ENCODE data around the gene DBI.

The DBI gene

DNA sequence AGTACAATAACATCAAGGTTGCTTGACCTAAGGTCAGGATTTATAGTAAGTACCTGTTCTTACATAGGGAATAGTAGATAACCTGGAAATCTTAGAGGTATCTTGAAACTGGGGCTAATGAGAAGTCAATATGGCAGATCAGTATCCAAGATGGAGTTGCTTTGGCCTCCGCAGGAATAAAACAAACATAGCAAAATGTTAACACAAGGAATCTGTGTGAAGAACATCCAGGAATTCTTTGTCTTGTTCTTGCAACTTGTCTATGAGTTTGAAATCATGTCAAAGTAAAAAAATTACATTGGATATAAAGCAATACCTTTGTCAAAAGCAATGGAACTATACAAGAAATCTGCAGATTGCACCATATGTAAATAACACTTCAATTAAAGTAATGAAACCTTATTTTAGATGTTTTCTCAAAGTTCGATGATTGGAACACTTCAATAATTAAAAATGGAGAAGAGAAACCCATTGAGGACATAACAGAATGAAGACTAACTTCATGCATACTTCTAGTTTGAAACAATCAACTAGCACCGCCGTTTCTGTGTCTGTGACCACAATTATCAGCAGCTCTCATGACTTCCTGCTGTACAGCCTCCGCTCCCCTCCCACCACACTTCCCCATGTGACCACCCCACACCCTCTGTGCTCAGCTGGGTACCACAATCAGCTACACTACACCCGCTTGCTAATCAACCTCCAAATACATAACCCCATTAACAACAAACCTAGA, 27.8 kb upstream of the DBI start:
- no peaks in the 10 kb centered on the region for H3K9me3 ChIP-seq (ENCODE audit: control insufficient read depth, low read length)
- H2BK15ac ChIP-seq (ENCODE audit: low read depth, poor library complexity, severe bottlenecking) = no peak overlapping the region
- H3K14ac ChIP-seq (ENCODE audit: low read length in 2 of 2) = no peak overlapping the region
- H3K4me2 ChIP-seq (ENCODE audit: low read length, poor library complexity, severe bottlenecking) = no peak overlapping the region
- H2BK5ac ChIP-seq (ENCODE audit: low read depth, low read length, poor library complexity, severe bottlenecking) = no peak overlapping the region
- H3K9ac ChIP-seq (ENCODE audit: low read length) = no peak overlapping the region
- peaks cover 5% of the 10 kb centered on the region for H3K79me1 ChIP-seq (replicated peaks; ENCODE audit: low read length, poor library complexity, severe bottlenecking)
- no peak overlapping the region for H3K23ac ChIP-seq (ENCODE audit: low read length in 2 of 2)
- H4K91ac ChIP-seq (ENCODE audit: low read length) = no peak overlapping the region
- WGBS = 85% methylated on average over 6 of the region's 6 CpGs
- peaks cover 4 to 12% of the 10 kb centered on the region in 2 experiments for H3K36me3 ChIP-seq (ENCODE audit: control insufficient read depth in 1 of 2, insufficient read depth in 2 of 2, low read depth in 1 of 2, low read length in 2 of 2)
- H3K27me3 ChIP-seq (ENCODE audit: control insufficient read depth in 1 of 2, insufficient read depth in 1 of 2, low read length in 2 of 2) = no peaks in the 10 kb centered on the region
- no peak for DNase-seq
- H3K4me1 ChIP-seq (ENCODE audit: control insufficient read depth, insufficient read depth, low read depth, low read length) = no peaks in the 10 kb centered on the region
- no peak overlapping the region for H3K4ac ChIP-seq (ENCODE audit: low read depth in 1 of 2, low read length in 2 of 2)
- H4K8ac ChIP-seq (ENCODE audit: low read length) = peak overlapping the region; percentile 4
- H3K4me3 ChIP-seq (ENCODE audit: insufficient read depth in 1 of 2, low read depth in 1 of 2, low read length in 2 of 2) = no peak overlapping the region
- no peak overlapping the region for H2AK5ac ChIP-seq (ENCODE audit: low read length, severe bottlenecking)
- no peak overlapping the region for H2BK12ac ChIP-seq (ENCODE audit: low read length in 2 of 2)
- no peak overlapping the region for H3K18ac ChIP-seq (ENCODE audit: low read depth in 1 of 2, low read length in 2 of 2)
- no peak overlapping the region for H3K27ac ChIP-seq (ENCODE audit: low read length, poor library complexity, severe bottlenecking)
- no peak overlapping the region for H2BK120ac ChIP-seq (ENCODE audit: low read depth, low read length)
- H2AFZ ChIP-seq (ENCODE audit: low read depth, low read length) = no peak overlapping the region

DNA sequence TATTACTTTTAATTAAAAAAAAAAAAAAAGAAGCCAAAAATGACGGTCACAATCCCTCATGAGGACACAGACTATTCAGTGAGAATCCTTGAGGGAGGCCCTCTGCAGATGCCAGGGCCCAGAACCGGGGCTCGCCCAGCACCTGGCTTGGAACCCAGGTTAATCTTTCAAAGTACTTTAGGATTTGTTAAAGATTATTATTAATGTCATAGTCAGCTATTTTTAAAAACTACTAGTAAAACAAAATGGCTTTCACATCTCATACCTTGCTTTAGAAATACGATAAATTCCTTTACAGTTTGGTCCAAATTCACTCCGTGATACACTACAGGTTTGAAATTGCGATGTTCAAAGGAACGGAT, 27.2 kb upstream of the DBI start:
- no peak overlapping the region for H3K23ac ChIP-seq (ENCODE audit: low read length in 2 of 2)
- peaks cover 4 to 10% of the 10 kb centered on the region in 2 experiments for H3K36me3 ChIP-seq (ENCODE audit: control insufficient read depth in 1 of 2, insufficient read depth in 2 of 2, low read depth in 1 of 2, low read length in 2 of 2)
- H3K9ac ChIP-seq (ENCODE audit: low read length) = no peak overlapping the region
- H3K14ac ChIP-seq (ENCODE audit: low read length in 2 of 2) = no peak overlapping the region
- H4K91ac ChIP-seq (ENCODE audit: low read length) = no peak overlapping the region
- no peak overlapping the region for H2BK15ac ChIP-seq (ENCODE audit: low read depth, poor library complexity, severe bottlenecking)
- no peaks in the 10 kb centered on the region for H3K4me1 ChIP-seq (ENCODE audit: control insufficient read depth, insufficient read depth, low read depth, low read length)
- no peak overlapping the region for H2BK120ac ChIP-seq (ENCODE audit: low read depth, low read length)
- no peak overlapping the region for H2BK5ac ChIP-seq (ENCODE audit: low read depth, low read length, poor library complexity, severe bottlenecking)
- no peaks in the 10 kb centered on the region for H3K9me3 ChIP-seq (ENCODE audit: control insufficient read depth, low read length)
- H3K79me1 ChIP-seq (replicated peaks; ENCODE audit: low read length, poor library complexity, severe bottlenecking) = peaks cover 5% of the 10 kb centered on the region
- H3K4me2 ChIP-seq (ENCODE audit: low read length, poor library complexity, severe bottlenecking) = no peak overlapping the region
- H2AK5ac ChIP-seq (ENCODE audit: low read length, severe bottlenecking) = no peak overlapping the region
- no peak overlapping the region for H3K4me3 ChIP-seq (ENCODE audit: insufficient read depth in 1 of 2, low read depth in 1 of 2, low read length in 2 of 2)
- no peak overlapping the region for H3K27ac ChIP-seq (ENCODE audit: low read length, poor library complexity, severe bottlenecking)
- no peak overlapping the region for H3K4ac ChIP-seq (ENCODE audit: low read depth in 1 of 2, low read length in 2 of 2)
- H3K18ac ChIP-seq (ENCODE audit: low read depth in 1 of 2, low read length in 2 of 2) = no peak overlapping the region
- no peak overlapping the region for H2BK12ac ChIP-seq (ENCODE audit: low read length in 2 of 2)
- no peaks in the 10 kb centered on the region for H3K27me3 ChIP-seq (ENCODE audit: control insufficient read depth in 1 of 2, insufficient read depth in 1 of 2, low read length in 2 of 2)
- no peak overlapping the region for H4K8ac ChIP-seq (ENCODE audit: low read length)
- no peak overlapping the region for H2AFZ ChIP-seq (ENCODE audit: low read depth, low read length)
- DNase-seq = no peak
- WGBS = 96% methylated on average over 4 of the region's 7 CpGs

DNA sequence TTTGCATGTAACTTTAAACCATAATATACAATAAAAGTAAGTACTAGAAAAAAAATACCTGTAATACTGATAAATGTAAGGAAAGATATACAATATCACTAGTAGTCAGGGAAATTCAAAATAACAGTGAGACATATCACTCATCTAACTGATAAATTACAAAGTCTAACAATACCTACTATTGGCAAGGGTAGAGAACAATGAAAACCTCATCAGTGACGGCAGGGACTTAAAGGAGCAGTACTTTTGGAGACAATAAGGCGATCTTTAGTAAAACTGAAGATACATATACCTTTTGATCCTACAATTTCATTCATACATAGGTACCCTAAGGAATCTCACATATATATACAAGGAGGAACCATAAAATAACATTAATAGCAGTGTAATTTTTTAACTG, 25.1 kb upstream of the DBI start:
- H3K4me1 ChIP-seq (ENCODE audit: control insufficient read depth, insufficient read depth, low read depth, low read length) = no peaks in the 10 kb centered on the region
- no peak overlapping the region for H2BK120ac ChIP-seq (ENCODE audit: low read depth, low read length)
- no peak overlapping the region for H2AFZ ChIP-seq (ENCODE audit: low read depth, low read length)
- no peak overlapping the region for H3K9ac ChIP-seq (ENCODE audit: low read length)
- peaks cover 4 to 10% of the 10 kb centered on the region in 2 experiments for H3K36me3 ChIP-seq (ENCODE audit: control insufficient read depth in 1 of 2, insufficient read depth in 2 of 2, low read depth in 1 of 2, low read length in 2 of 2)
- H3K18ac ChIP-seq (ENCODE audit: low read depth in 1 of 2, low read length in 2 of 2) = no peak overlapping the region
- H2BK15ac ChIP-seq (ENCODE audit: low read depth, poor library complexity, severe bottlenecking) = no peak overlapping the region
- H3K9me3 ChIP-seq (ENCODE audit: control insufficient read depth, low read length) = no peaks in the 10 kb centered on the region
- H3K23ac ChIP-seq (ENCODE audit: low read length in 2 of 2) = no peak overlapping the region
- no peak overlapping the region for H3K27ac ChIP-seq (ENCODE audit: low read length, poor library complexity, severe bottlenecking)
- H2AK5ac ChIP-seq (ENCODE audit: low read length, severe bottlenecking) = no peak overlapping the region
- WGBS = no CpG with 5 or more reads among the region's 2 CpGs
- no peak overlapping the region for H4K8ac ChIP-seq (ENCODE audit: low read length)
- H3K79me1 ChIP-seq (replicated peaks; ENCODE audit: low read length, poor library complexity, severe bottlenecking) = peaks cover 5% of the 10 kb centered on the region
- DNase-seq = no peak
- H3K4me2 ChIP-seq (ENCODE audit: low read length, poor library complexity, severe bottlenecking) = no peak overlapping the region
- H4K91ac ChIP-seq (ENCODE audit: low read length) = no peak overlapping the region
- no peak overlapping the region for H2BK5ac ChIP-seq (ENCODE audit: low read depth, low read length, poor library complexity, severe bottlenecking)
- no peaks in the 10 kb centered on the region for H3K27me3 ChIP-seq (ENCODE audit: control insufficient read depth in 1 of 2, insufficient read depth in 1 of 2, low read length in 2 of 2)
- H3K4me3 ChIP-seq (ENCODE audit: insufficient read depth in 1 of 2, low read depth in 1 of 2, low read length in 2 of 2) = no peak overlapping the region
- no peak overlapping the region for H3K4ac ChIP-seq (ENCODE audit: low read depth in 1 of 2, low read length in 2 of 2)
- no peak overlapping the region for H3K14ac ChIP-seq (ENCODE audit: low read length in 2 of 2)
- no peak overlapping the region for H2BK12ac ChIP-seq (ENCODE audit: low read length in 2 of 2)

DNA sequence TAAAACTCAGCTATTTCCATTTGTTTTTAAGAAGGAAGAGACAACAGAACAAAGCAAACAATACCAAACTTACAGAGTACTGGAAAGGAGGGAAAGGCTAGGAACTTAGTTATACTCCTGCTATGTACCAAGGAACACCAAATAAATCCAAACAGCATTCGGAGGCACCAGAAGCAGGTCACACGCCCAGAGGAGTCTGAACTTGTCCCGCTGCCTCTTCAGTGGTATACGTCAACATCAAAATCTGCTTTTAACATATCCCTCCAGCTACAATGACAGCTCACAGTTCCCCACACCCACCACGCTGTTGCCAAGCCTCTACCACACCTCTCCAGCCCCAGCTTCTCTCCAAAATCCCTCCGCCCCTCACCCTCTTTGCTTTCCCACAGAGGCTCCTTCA, 17.5 kb upstream of the DBI start:
- H3K14ac ChIP-seq (ENCODE audit: low read length in 2 of 2) = no peak overlapping the region
- no peak for DNase-seq
- H3K18ac ChIP-seq (ENCODE audit: low read depth in 1 of 2, low read length in 2 of 2) = no peak overlapping the region
- no peak overlapping the region for H2AFZ ChIP-seq (ENCODE audit: low read depth, low read length)
- H3K79me1 ChIP-seq (replicated peaks; ENCODE audit: low read length, poor library complexity, severe bottlenecking) = peaks cover 7% of the 10 kb centered on the region
- H2BK15ac ChIP-seq (ENCODE audit: low read depth, poor library complexity, severe bottlenecking) = no peak overlapping the region
- H3K27ac ChIP-seq (ENCODE audit: low read length, poor library complexity, severe bottlenecking) = no peak overlapping the region
- no peak overlapping the region for H3K4me2 ChIP-seq (ENCODE audit: low read length, poor library complexity, severe bottlenecking)
- peaks cover 1% of the 10 kb centered on the region for H3K4me1 ChIP-seq (ENCODE audit: control insufficient read depth, insufficient read depth, low read depth, low read length)
- H3K4ac ChIP-seq (ENCODE audit: low read depth in 1 of 2, low read length in 2 of 2) = no peak overlapping the region
- no peak overlapping the region for H3K4me3 ChIP-seq (ENCODE audit: insufficient read depth in 1 of 2, low read depth in 1 of 2, low read length in 2 of 2)
- H2BK120ac ChIP-seq (ENCODE audit: low read depth, low read length) = no peak overlapping the region
- no peaks in the 10 kb centered on the region for H3K9me3 ChIP-seq (ENCODE audit: control insufficient read depth, low read length)
- 90% methylated on average over 6 of the region's 6 CpGs for WGBS
- H2AK5ac ChIP-seq (ENCODE audit: low read length, severe bottlenecking) = no peak overlapping the region
- H3K9ac ChIP-seq (ENCODE audit: low read length) = no peak overlapping the region
- no peak overlapping the region for H3K23ac ChIP-seq (ENCODE audit: low read length in 2 of 2)
- no peaks in the 10 kb centered on the region for H3K36me3 ChIP-seq (ENCODE audit: control insufficient read depth in 1 of 2, insufficient read depth in 2 of 2, low read depth in 1 of 2, low read length in 2 of 2)
- no peak overlapping the region for H4K91ac ChIP-seq (ENCODE audit: low read length)
- no peak overlapping the region for H2BK12ac ChIP-seq (ENCODE audit: low read length in 2 of 2)
- no peak overlapping the region for H2BK5ac ChIP-seq (ENCODE audit: low read depth, low read length, poor library complexity, severe bottlenecking)
- no peaks in the 10 kb centered on the region for H3K27me3 ChIP-seq (ENCODE audit: control insufficient read depth in 1 of 2, insufficient read depth in 1 of 2, low read length in 2 of 2)
- H4K8ac ChIP-seq (ENCODE audit: low read length) = no peak overlapping the region
